Trophoblast cell (in vitro differentiated cells and primary cell): ENCODE results near the gene DEFB128.
"Not testable (repeated sequence)": the region's sequence is repeated elsewhere in the genome, so short reads cannot be mapped to it uniquely, and the experiment has no call there.

ENCODE experiments used
- DNase-seq, 2 donors: peaks; one replicate each; pipeline ENCODE4 v3.0.0-alpha.2; 2016
- H2AFZ ChIP-seq: 2 replicates; pipeline ENCODE4 v1.6.1; 2013; ENCODE audit warnings: low read length, moderate library complexity, mild to moderate bottlenecking; ENCODE audit not compliant: insufficient read depth, poor library complexity
- H2AK5ac ChIP-seq: 2 replicates; pipeline ENCODE4 v1.6.1; 2013; ENCODE audit warnings: mild to moderate bottlenecking, low read length
- H2BK120ac ChIP-seq: 2 replicates; pipeline ENCODE4 v1.6.1; 2013; ENCODE audit warnings: low read length, mild to moderate bottlenecking, moderate library complexity; ENCODE audit not compliant: insufficient read depth, poor library complexity
- H2BK12ac ChIP-seq: 2 replicates; pipeline ENCODE4 v1.6.1; 2013; ENCODE audit warnings: mild to moderate bottlenecking, low read length, moderate library complexity
- H2BK5ac ChIP-seq: 2 replicates; pipeline ENCODE4 v1.6.1; 2013; ENCODE audit warnings: low read length, low read depth, moderate library complexity, mild to moderate bottlenecking; ENCODE audit not compliant: poor library complexity
- H3K14ac ChIP-seq: 2 replicates; pipeline ENCODE4 v1.6.1; 2013; ENCODE audit warnings: mild to moderate bottlenecking, low read length
- H3K18ac ChIP-seq: 2 replicates; pipeline ENCODE4 v1.6.1; 2013; ENCODE audit warnings: mild to moderate bottlenecking, low read length
- H3K23ac ChIP-seq: 2 replicates; pipeline ENCODE4 v1.6.1; 2013; ENCODE audit warnings: low read length
- H3K27ac ChIP-seq: 2 replicates; pipeline ENCODE4 v1.5.1; 2013; ENCODE audit warnings: low read depth, mild to moderate bottlenecking, inconsistent platforms, low read length, moderate library complexity
- H3K27me3 ChIP-seq: 2 replicates; pipeline ENCODE4 v1.6.1; 2013; ENCODE audit warnings: inconsistent platforms, mild to moderate bottlenecking, low read length, moderate library complexity; ENCODE audit not compliant: insufficient read depth
- H3K36me3 ChIP-seq, 2 experiments: 1 replicate in 1 of 2; 2 replicates in 1 of 2; pipeline ENCODE4 v1.6.1; 2013; ENCODE audit warnings: low read length in 2 of 2, mild to moderate bottlenecking in 2 of 2, moderate library complexity in 1 of 2; ENCODE audit not compliant: insufficient read depth in 2 of 2, control insufficient read depth in 1 of 2
- H3K4ac ChIP-seq: 2 replicates; pipeline ENCODE4 v1.6.1; 2013; ENCODE audit warnings: low read depth, mild to moderate bottlenecking, low read length, moderate library complexity
- H3K4me1 ChIP-seq, 2 experiments: 1 replicate in 1 of 2; 2 replicates in 1 of 2; pipeline ENCODE4 v1.6.1; 2013; ENCODE audit warnings: low read length in 2 of 2, mild to moderate bottlenecking in 2 of 2, moderate library complexity in 1 of 2; ENCODE audit not compliant: insufficient read depth in 2 of 2, control insufficient read depth in 1 of 2
- H3K4me2 ChIP-seq: 2 replicates; pipeline ENCODE4 v1.6.1; 2013; ENCODE audit warnings: inconsistent platforms, mild to moderate bottlenecking, low read length, moderate library complexity
- H3K4me3 ChIP-seq: 2 replicates; pipeline ENCODE4 v1.5.1; 2013; ENCODE audit warnings: mild to moderate bottlenecking, low read depth, low read length, inconsistent platforms
- H3K79me1 ChIP-seq: one replicate; pipeline ENCODE4 v1.6.1; 2013; ENCODE audit warnings: low read length
- H3K79me2 ChIP-seq: 2 replicates; pipeline ENCODE4 v1.6.1; 2013; ENCODE audit warnings: low read length, mild to moderate bottlenecking; ENCODE audit not compliant: control insufficient read depth, insufficient read depth, poor library complexity
- H3K9ac ChIP-seq: 2 replicates; pipeline ENCODE4 v1.6.1; 2013; ENCODE audit warnings: mild to moderate bottlenecking, low read length
- H3K9me3 ChIP-seq: 2 replicates; pipeline ENCODE4 v1.6.1; 2013; ENCODE audit warnings: low read depth, mild to moderate bottlenecking, control low read depth, inconsistent platforms, low read length; ENCODE audit not compliant: insufficient read depth
- H4K12ac ChIP-seq: 2 replicates; pipeline ENCODE4 v1.6.1; 2013; ENCODE audit warnings: low read depth, mild to moderate bottlenecking, low read length, moderate library complexity
- H4K8ac ChIP-seq: 2 replicates; pipeline ENCODE4 v1.6.1; 2013; ENCODE audit warnings: low read depth, mild to moderate bottlenecking, low read length, moderate library complexity
- H4K91ac ChIP-seq: one replicate; pipeline ENCODE4 v1.6.1; 2013; ENCODE audit warnings: low read depth, mild to moderate bottlenecking, low read length, moderate library complexity
- WGBS: extraction: QIAGEN DNeasy Blood & Tissue Kit; methylation state at CpG from one replicate; pipeline ENCODE4 v1.1.7; 2013; ENCODE audit warnings: missing lambda C conversion rate; ENCODE audit not compliant: insufficient read length, insufficient coverage; ENCODE audit errors: extremely low coverage; 5-methylcytosine and 5-hydroxymethylcytosine counted together

DEFB128 gene

DNA sequence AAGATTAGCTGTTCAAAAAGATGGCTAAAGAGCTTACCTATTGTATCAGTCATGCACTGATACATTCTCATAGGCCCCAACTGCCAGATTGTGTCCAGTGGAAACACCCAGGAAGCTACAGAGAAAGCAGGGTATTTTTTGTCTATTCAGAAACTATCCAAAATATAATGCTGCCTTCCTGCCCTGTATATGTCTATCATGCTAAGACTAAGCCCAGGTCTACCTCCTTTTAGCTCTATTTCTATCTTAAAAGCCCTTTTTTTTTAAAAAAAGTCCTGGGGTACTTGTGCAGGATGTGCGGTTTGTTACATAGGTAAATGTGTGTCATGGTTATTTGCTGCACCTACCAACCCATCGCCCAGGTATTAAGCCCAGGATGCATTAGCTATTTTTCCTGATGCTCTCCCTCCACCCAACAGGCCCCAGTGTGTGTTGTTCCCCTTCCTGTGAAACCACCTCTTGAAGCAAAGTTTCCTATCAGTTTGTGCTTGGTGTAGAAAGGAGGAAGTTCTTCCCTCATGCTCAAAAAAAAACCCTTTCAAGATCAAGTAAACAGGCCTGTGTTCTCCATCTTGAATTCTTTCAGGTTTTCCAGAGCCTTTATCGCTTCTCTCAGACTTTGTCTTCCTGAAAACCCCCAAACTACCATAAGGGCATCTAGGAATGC, 38.1 kb upstream of the DEFB128 start:
- no peaks in the 10 kb centered on the region for H3K27me3 ChIP-seq
- H3K18ac ChIP-seq: no peak overlapping the region
- H2AK5ac ChIP-seq: no peak overlapping the region
- H3K4me1 ChIP-seq: no peaks in the 10 kb centered on the region
- H3K79me1 ChIP-seq: no peaks in the 10 kb centered on the region
- DNase-seq: no peak
- H2BK120ac ChIP-seq: no peak overlapping the region
- H3K9ac ChIP-seq: no peak overlapping the region
- no peak overlapping the region for H3K4me2 ChIP-seq
- no peak overlapping the region for H4K8ac ChIP-seq
- peaks cover 2% of the 10 kb centered on the region for H3K9me3 ChIP-seq
- H2BK12ac ChIP-seq: no peak overlapping the region
- no peak overlapping the region for H3K4me3 ChIP-seq
- no peaks in the 10 kb centered on the region for H3K36me3 ChIP-seq
- H4K91ac ChIP-seq: no peak overlapping the region
- no peak overlapping the region for H3K27ac ChIP-seq
- H2BK5ac ChIP-seq: no peak overlapping the region
- no peak overlapping the region for H3K4ac ChIP-seq
- no peaks in the 10 kb centered on the region for H3K79me2 ChIP-seq
- no peak overlapping the region for H2AFZ ChIP-seq
- H4K12ac ChIP-seq: no peak overlapping the region
- no peak overlapping the region for H3K23ac ChIP-seq
- no CpG with 5 or more reads among the region's 3 CpGs for WGBS
- H3K14ac ChIP-seq: no peak overlapping the region

DNA sequence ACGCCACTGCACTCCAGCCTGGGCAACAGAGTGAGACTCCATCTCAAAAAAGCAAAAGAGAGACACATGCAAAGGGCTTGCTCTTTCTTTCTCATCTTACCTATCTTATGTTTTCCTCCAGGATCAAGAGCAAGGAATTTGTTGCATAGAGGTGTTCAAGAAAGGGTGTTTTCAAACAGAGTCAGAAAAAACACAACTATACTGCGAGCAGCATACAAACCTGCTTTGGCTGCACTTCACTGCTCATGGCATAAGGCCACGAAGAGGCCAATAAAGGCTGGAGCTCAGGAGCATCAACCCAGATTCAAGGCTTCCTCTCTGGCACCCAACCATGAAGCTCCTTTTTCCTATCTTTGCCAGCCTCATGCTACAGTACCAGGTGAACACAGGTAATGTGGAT, 37.4 kb upstream of the DEFB128 start, which contains the start of gene DEFB129:
DEFB129 (plus strand) TSS at position 301 of the 400 bp plus-strand sequence; CDS start at position 332, 31 bp downstream.
- Histone ChIP-seq H3K4me2 (no peak within 1 kb of the TSS), H2BK12ac (no peak within 1 kb of the TSS), H2AFZ (no peak within 1 kb of the TSS), H3K23ac (no peak within 1 kb of the TSS), H2BK120ac (no peak within 1 kb of the TSS), H3K27ac (no peak within 1 kb of the TSS), H3K18ac (no peak within 1 kb of the TSS), H3K36me3 (no peaks in the 10 kb centered on the region), H3K4me3 (no peak within 1 kb of the TSS), H4K91ac (no peak within 1 kb of the TSS), H3K79me2 (no peaks in the 10 kb centered on the region), H4K8ac (no peak within 1 kb of the TSS), H2BK5ac (no peak within 1 kb of the TSS), H3K9me3 (peaks cover 2% of the 10 kb centered on the region), H3K79me1 (no peaks in the 10 kb centered on the region), H3K27me3 (no peaks in the 10 kb centered on the region), H4K12ac (no peak within 1 kb of the TSS), H3K4me1 (no peaks in the 10 kb centered on the region), H2AK5ac (no peak within 1 kb of the TSS), H3K4ac (no peak within 1 kb of the TSS), H3K14ac (no peak within 1 kb of the TSS), H3K9ac (no peak within 1 kb of the TSS)
- no CpG with 5 or more reads among the region's 3 CpGs for WGBS
- no peak for DNase-seq

GRCh38 chr20:225879-226278, 36.4 kb upstream of the DEFB128 start:
- H2BK120ac ChIP-seq, H4K8ac ChIP-seq, H3K18ac ChIP-seq, H3K4me3 ChIP-seq, H2BK5ac ChIP-seq, H2AK5ac ChIP-seq, H3K36me3 ChIP-seq, H3K9me3 ChIP-seq, H3K4me2 ChIP-seq, H3K27ac ChIP-seq, H4K91ac ChIP-seq, DNase-seq, H3K9ac ChIP-seq, H3K4me1 ChIP-seq, H3K23ac ChIP-seq, H3K14ac ChIP-seq, H3K79me2 ChIP-seq, H3K79me1 ChIP-seq, H3K27me3 ChIP-seq, H2BK12ac ChIP-seq, H2AFZ ChIP-seq, H3K4ac ChIP-seq, H4K12ac ChIP-seq: not testable (repeated sequence)
- WGBS: no CpG with 5 or more reads among the region's 3 CpGs

GRCh38 chr20:221258-221830, 31.8 kb upstream of the DEFB128 start:
- no peak for DNase-seq
- no peak overlapping the region for H2BK120ac ChIP-seq
- H4K12ac ChIP-seq: no peak overlapping the region
- H2AK5ac ChIP-seq: no peak overlapping the region
- no peak overlapping the region for H3K23ac ChIP-seq
- no peaks in the 10 kb centered on the region for H3K79me2 ChIP-seq
- H3K4ac ChIP-seq: no peak overlapping the region
- H3K4me1 ChIP-seq: no peaks in the 10 kb centered on the region
- no peaks in the 10 kb centered on the region for H3K79me1 ChIP-seq
- H3K9me3 ChIP-seq: no peaks in the 10 kb centered on the region
- H4K8ac ChIP-seq: no peak overlapping the region
- no peak overlapping the region for H3K4me2 ChIP-seq
- no peak overlapping the region for H2BK12ac ChIP-seq
- H3K14ac ChIP-seq: no peak overlapping the region
- H3K36me3 ChIP-seq: no peaks in the 10 kb centered on the region
- H3K27ac ChIP-seq: no peak overlapping the region
- H2BK5ac ChIP-seq: no peak overlapping the region
- H3K9ac ChIP-seq: no peak overlapping the region
- H2AFZ ChIP-seq: no peak overlapping the region
- WGBS: no CpG with 5 or more reads among the region's 1 CpG
- no peaks in the 10 kb centered on the region for H3K27me3 ChIP-seq
- H3K18ac ChIP-seq: no peak overlapping the region
- H3K4me3 ChIP-seq: no peak overlapping the region
- H4K91ac ChIP-seq: no peak overlapping the region
